Gastroesophageal sphincter (tissue), 3 donors: Measurements from ENCODE around the gene ADAMTS9.

Source experiments
- POLR2A ChIP-seq, 2 donors: fragments of 450-650 bp; IDR thresholded peaks; one replicate each; pipeline ENCODE4 v1.6.1; 2017; ENCODE audit warnings: antibody characterized with exemption in 2 of 2, mild to moderate bottlenecking in 2 of 2, moderate library complexity in 1 of 2
- TF ChIP-seq, protein P1 (sequence below), 4 experiments: fragments of 200-600 bp in 2 of 4; fragments of 450-650 bp in 2 of 4; sonication (generic) in 1 of 4; IDR thresholded peaks; one replicate each; pipeline ENCODE4 v1.5.1; 2017 to 2019; ENCODE audit warnings: antibody characterized with exemption in 4 of 4, mild to moderate bottlenecking in 2 of 4, moderate library complexity in 2 of 4

DNA sequence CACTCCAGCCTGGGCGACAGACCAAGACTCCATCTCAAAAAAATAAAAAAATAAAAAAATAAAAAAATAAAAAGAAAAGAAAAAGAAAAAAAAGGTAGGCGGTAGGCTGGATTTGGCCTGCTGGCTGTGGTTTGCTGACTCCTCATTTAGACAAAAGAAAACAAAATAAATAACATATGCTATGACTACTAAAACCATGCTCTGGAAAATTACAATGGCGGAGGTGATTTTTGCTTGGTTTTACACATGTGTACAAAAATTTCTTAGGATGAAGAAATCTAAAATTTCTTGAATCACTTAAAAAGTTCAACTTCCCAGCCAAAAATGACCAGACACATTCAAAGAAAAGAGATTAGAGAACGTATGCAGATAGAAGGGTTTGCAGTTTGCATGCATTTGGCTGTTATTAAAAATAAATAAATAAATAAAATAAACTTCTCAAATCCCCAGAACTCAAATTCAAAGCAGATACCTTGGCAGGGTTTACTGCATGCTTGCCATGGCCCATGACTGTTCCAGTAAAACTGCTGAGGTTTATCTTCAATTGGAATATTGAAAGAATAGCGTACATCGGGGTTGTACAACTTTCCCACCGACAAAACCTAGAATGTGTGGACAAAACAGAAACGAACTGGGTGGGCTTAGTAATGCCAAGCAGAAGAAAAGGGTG, 65.9 kb downstream of the ADAMTS9 start:
- TF ChIP-seq POLR2A (IDR thresholded peaks at IDR 0.05), result no peak
- TF ChIP-seq, protein P1, sequence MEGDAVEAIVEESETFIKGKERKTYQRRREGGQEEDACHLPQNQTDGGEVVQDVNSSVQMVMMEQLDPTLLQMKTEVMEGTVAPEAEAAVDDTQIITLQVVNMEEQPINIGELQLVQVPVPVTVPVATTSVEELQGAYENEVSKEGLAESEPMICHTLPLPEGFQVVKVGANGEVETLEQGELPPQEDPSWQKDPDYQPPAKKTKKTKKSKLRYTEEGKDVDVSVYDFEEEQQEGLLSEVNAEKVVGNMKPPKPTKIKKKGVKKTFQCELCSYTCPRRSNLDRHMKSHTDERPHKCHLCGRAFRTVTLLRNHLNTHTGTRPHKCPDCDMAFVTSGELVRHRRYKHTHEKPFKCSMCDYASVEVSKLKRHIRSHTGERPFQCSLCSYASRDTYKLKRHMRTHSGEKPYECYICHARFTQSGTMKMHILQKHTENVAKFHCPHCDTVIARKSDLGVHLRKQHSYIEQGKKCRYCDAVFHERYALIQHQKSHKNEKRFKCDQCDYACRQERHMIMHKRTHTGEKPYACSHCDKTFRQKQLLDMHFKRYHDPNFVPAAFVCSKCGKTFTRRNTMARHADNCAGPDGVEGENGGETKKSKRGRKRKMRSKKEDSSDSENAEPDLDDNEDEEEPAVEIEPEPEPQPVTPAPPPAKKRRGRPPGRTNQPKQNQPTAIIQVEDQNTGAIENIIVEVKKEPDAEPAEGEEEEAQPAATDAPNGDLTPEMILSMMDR (IDR thresholded peaks at IDR 0.05), result no peak
